Subcutaneous abdominal adipose tissue (tissue), 5 donors: ENCODE measurements around the gene SNED1.
A peak's percentile ranks its signal among the peaks of the same experiment; 100 is the strongest.
"Not testable (repeated sequence)": the region's sequence is repeated elsewhere in the genome, so short reads cannot be mapped to it uniquely, and the experiment has no call there.

Source experiments
- H3K27ac ChIP-seq: one replicate; pipeline ENCODE4 v1.7.0; 2013; ENCODE audit warnings: low read depth, mild to moderate bottlenecking, inconsistent platforms, low read length, moderate library complexity
- H3K27me3 ChIP-seq, 5 donors: one replicate each; pipeline ENCODE4 v1.7.0; 2013; ENCODE audit warnings: low read length in 5 of 5, inconsistent platforms in 1 of 5; ENCODE audit not compliant: control insufficient read depth in 5 of 5, insufficient read depth in 4 of 5
- H3K36me3 ChIP-seq, 5 donors: one replicate each; pipeline ENCODE4 v1.7.0; 2013; ENCODE audit warnings: low read length in 5 of 5; ENCODE audit not compliant: control insufficient read depth in 5 of 5, insufficient read depth in 5 of 5
- H3K4me1 ChIP-seq, 5 donors: one replicate each; pipeline ENCODE4 v1.7.0; 2013; ENCODE audit warnings: low read length in 5 of 5, mild to moderate bottlenecking in 3 of 5, moderate library complexity in 1 of 5; ENCODE audit not compliant: control insufficient read depth in 5 of 5, insufficient read depth in 5 of 5
- H3K4me3 ChIP-seq, 5 donors: one replicate each; pipeline ENCODE4 v1.7.0; 2013; ENCODE audit warnings: low read length in 5 of 5, low read depth in 1 of 5
- H3K9ac ChIP-seq, 5 donors: one replicate each; pipeline ENCODE4 v1.7.0; 2013; ENCODE audit warnings: low read length in 5 of 5, mild to moderate bottlenecking in 4 of 5, moderate library complexity in 3 of 5
- H3K9me3 ChIP-seq, 5 donors: one replicate each; pipeline ENCODE4 v1.7.0; 2013; ENCODE audit warnings: low read length in 5 of 5; ENCODE audit not compliant: control insufficient read depth in 5 of 5
- donor health status: healthy.
- donor health status: healthy.
- donor health status: healthy.
- donor health status: healthy.
- donor health status: healthy.

Gene SNED1

DNA sequence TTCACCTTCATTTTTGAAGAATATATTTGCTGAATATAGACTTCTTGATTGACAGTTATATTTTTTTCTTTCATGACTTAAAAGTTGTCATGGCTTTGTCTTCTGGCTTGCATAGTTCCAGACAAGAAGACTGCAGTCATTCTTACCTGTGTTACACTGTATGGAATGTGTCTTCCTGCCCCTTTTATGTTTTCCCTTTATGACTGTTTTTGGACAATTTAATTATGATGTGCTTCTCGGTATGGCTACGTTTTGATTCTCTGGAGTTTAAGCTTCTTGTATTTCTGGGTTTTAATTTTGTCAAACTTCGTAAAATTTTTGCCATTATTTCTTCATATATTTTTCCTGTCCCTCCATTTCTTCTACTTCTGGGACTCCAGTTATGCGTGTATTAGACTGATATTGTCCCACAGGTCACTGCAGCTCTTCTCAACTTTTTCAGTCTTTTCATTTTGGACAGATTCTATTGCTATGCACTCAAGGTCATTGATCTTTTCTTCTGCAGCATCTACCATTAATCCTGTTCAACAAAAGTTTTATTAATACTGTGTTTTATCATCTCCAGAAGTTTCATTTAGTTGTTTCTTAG, 86.5 kb downstream of the SNED1 start:
- Histone ChIP-seq H3K9me3 (no peaks in the 10 kb centered on the region), H3K4me1 (peaks cover 0 to 16% (median 7%) of the 10 kb centered on the region in 5 donors), H3K27me3 (no peaks in the 10 kb centered on the region), H3K9ac (no peak overlapping the region), H3K36me3 (peaks cover 7 to 51% (median 41%) of the 10 kb centered on the region in 5 donors), H3K4me3 (no peak overlapping the region), H3K27ac (no peak overlapping the region)

DNA sequence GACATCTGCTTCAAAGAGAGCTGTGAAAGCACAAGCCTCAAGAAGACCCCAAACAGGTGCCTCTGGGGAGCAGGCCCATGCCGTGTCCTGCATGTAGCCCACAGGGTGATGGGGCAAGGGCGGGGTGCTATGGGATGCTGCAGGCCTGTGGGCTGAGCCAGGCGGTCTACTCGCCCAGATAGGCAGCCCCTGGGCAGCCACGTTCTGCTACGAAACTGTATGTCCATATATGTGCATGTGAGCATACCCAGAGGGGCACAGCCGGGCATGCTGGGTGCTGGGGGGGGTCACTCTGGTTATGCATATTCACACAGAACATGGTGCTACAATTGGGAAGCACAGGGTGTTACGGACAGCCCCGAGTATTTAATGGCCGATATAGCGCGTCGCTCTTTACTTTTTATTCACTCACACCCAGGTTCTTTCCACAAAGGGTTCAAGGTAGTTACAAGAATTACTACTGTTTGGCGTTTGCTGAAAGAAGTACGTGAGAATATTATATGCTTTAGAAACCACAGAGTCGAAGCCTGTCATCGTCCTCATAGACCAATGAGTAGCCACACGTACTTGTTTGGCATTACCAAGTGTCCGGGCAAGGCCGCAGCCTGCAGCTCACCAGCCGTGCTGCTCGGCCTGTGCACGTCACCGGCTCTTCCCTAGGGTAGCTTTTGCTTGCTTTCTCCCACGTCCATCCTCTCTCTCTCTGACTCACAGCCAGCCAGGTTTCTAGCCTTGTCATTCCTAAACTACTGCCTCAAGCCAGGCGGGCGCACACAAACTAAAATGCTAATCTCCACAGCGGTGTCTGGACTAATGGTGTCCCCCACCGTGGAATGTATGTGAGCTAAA, 89.2 kb downstream of the SNED1 start:
- Histone ChIP-seq H3K4me3 (no peak overlapping the region), H3K27me3 (no peaks in the 10 kb centered on the region), H3K27ac (no peak overlapping the region), H3K36me3 (peaks cover 7 to 73% (median 57%) of the 10 kb centered on the region in 5 donors), H3K9ac (no peak overlapping the region), H3K4me1 (peaks cover 0 to 24% (median 14%) of the 10 kb centered on the region in 5 donors), H3K9me3 (no peaks in the 10 kb centered on the region)

GRCh38 chr2:241088376-241088775, 90.0 kb downstream of the SNED1 start:
- Histone ChIP-seq H3K4me1 (peaks cover 0 to 30% (median 21%) of the 10 kb centered on the region in 5 donors), H3K27me3 (no peaks in the 10 kb centered on the region), H3K9me3 (no peaks in the 10 kb centered on the region), H3K4me3 (no peak overlapping the region), H3K9ac (no peak overlapping the region), H3K36me3 (peaks cover 7 to 74% (median 64%) of the 10 kb centered on the region in 5 donors), H3K27ac (peak overlapping the region; percentile 68)

GRCh38 chr2:241088791-241089732, 90.6 kb downstream of the SNED1 start:
- Histone ChIP-seq H3K36me3 (peaks cover 7 to 79% (median 71%) of the 10 kb centered on the region in 5 donors), H3K4me3 (no peak overlapping the region), H3K9ac (no peak overlapping the region), H3K27me3 (no peaks in the 10 kb centered on the region), H3K27ac (peak overlapping the region; percentile 68), H3K9me3 (no peaks in the 10 kb centered on the region), H3K4me1 (peaks cover 0 to 35% (median 27%) of the 10 kb centered on the region in 5 donors)

DNA sequence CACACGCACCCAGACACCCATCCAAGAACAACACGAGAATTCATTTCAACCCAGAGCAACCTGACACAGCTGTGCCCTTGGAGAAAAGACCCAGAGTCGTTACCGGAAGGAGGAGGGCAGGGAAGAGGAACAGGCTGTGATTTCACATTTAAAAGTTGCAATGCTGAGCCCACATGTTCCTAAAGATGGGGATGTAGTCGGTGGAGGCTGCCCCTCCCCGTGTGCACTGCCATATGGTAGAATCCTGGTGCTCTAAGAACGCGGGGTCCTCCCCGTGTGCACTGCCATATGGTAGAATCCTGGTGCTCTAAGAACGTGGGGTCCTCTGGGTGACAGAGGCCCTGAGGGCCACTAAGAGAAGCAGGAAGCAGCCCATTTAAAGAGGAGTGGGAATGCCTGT, 92.8 kb downstream of the SNED1 start:
- H3K27ac ChIP-seq: peak overlapping the region; percentile 87
- H3K36me3 ChIP-seq: peaks cover 11 to 92% (median 84%) of the 10 kb centered on the region in 5 donors
- H3K4me3 ChIP-seq: no peak overlapping the region
- peaks cover 0 to 43% (median 27%) of the 10 kb centered on the region in 5 donors for H3K4me1 ChIP-seq
- no peak overlapping the region for H3K9ac ChIP-seq
- H3K9me3 ChIP-seq: no peaks in the 10 kb centered on the region
- no peaks in the 10 kb centered on the region for H3K27me3 ChIP-seq

DNA sequence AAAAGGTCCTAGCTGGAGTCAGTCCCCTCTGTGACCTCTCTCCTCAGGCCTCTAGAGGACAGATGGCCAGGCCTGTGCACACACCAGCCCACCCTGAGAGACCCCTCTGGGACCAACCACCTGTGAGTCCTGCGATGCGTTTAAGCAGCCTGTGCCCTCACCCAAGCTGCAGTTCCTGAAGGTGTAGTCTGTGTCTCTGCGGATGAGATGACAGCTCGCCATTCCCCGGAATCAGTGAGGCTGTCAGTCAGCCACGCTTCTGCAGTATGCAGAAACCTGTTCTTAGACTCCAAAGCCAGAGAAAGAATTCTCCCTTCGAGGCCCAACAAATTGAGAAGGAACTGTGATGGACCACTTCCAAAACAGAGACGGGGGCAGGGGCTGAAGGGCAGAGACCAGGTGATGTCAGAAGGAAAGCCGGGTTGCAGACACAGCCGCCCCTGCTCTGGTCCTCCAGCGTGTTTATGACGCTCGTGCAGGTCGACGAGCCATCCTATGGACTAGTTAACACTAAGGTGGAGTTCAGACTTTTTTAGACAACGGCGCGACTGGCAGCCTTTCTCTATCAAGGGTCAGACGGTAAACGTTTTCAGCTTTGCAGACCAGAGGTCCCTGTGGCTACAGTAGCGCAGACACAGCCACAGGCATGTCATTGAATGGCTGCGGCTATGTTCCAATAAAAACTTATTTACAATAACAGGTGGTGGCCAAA, 93.5 kb downstream of the SNED1 start:
- no peak overlapping the region for H3K4me3 ChIP-seq
- H3K9me3 ChIP-seq: no peaks in the 10 kb centered on the region
- H3K27me3 ChIP-seq: no peaks in the 10 kb centered on the region
- H3K36me3 ChIP-seq: peaks cover 12 to 92% (median 80%) of the 10 kb centered on the region in 5 donors
- H3K4me1 ChIP-seq: peaks cover 0 to 43% (median 27%) of the 10 kb centered on the region in 5 donors
- H3K27ac ChIP-seq: peak overlapping the region; percentile 87
- peak overlapping the region in 1 of 5 donors; percentile 32 for H3K9ac ChIP-seq

DNA sequence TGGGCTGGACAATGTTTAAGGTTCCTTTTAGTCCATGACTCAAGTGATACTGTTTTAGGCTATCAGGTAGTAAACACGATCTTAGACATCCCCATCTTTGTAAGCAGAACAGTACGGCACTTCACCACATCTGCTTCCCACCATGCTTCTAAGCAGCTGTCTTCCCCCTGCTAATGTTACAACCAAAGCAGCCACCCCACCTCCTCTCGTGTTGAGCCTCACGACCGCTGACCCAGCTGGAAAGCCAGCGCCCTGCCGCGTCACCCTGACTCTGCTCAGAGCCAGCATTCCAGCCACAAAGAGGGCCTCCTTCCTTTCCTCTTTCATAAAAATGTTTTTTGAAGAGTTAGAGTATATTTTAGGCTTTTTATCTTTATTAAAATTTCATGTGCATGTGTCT, 94.3 kb downstream of the SNED1 start:
- H3K4me3 ChIP-seq: no peak overlapping the region
- peaks cover 12 to 91% (median 80%) of the 10 kb centered on the region in 5 donors for H3K36me3 ChIP-seq
- H3K27ac ChIP-seq: peak overlapping the region; percentile 87
- H3K27me3 ChIP-seq: no peaks in the 10 kb centered on the region
- H3K9me3 ChIP-seq: no peaks in the 10 kb centered on the region
- H3K4me1 ChIP-seq: peaks cover 0 to 43% (median 27%) of the 10 kb centered on the region in 5 donors
- peak overlapping the region in 1 of 5 donors; percentile 49 for H3K9ac ChIP-seq

- Histone ChIP-seq H3K4me1 (peaks cover 0 to 43% (median 27%) of the 10 kb centered on the region in 5 donors), H3K27ac (peak overlapping the region; percentile 87), H3K9ac (peak overlapping the region in 2 of 5 donors; percentile 34 to 49), H3K36me3 (peaks cover 12 to 87% (median 77%) of the 10 kb centered on the region in 5 donors)
- H3K27me3 ChIP-seq, H3K9me3 ChIP-seq, H3K4me3 ChIP-seq: not testable (repeated sequence)
These were observed 94.8 kb downstream of the SNED1 start for GRCh38 chr2:241093133-241093781.

DNA sequence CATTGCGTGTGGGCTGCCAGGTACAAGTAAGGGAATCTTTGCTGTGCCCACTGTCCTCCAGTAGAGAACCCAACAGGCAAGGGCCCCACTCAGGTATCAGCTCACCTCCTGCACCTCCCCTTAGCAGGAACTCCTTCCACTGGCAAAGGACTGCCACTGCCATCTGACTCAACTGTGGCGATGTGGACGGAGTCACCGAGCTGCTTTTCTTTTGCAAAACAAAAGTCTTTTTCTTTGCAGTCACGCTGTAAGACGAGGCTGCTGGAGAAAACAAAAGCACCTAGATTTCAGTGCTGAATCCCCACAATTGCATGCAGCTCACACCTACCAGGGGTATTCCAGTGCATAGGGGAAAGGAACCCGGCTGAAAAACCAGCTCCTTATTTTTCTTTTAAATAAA, 95.8 kb downstream of the SNED1 start:
- H3K9me3 ChIP-seq: no peaks in the 10 kb centered on the region
- no peaks in the 10 kb centered on the region for H3K27me3 ChIP-seq
- H3K4me3 ChIP-seq: no peak overlapping the region
- peaks cover 12 to 87% (median 72%) of the 10 kb centered on the region in 5 donors for H3K36me3 ChIP-seq
- peaks cover 0 to 37% (median 27%) of the 10 kb centered on the region in 5 donors for H3K4me1 ChIP-seq
- H3K27ac ChIP-seq: peak overlapping the region; percentile 87
- H3K9ac ChIP-seq: no peak overlapping the region
